Activated T-helper 1 cell treated with anti-CD3 and anti-CD28 coated beads, Interleukin-12 subunit alpha, Interleukin-12 subunit beta, Interleukin-2, Interleukin-4 antibody, amounts not matched to agents 30 ng/mL and 10 ng/mL and 1 ng/mL, durations not matched to agents 14 hours and 24 hours and 36 hours (primary cell): Measurements from ENCODE around the gene FHDC1. TPM values are rescaled to one million over a fixed set of nuclear protein-coding genes. Genes with fewer than 3 reads are reported as not detected.

Experiments used
- DNase-seq: peaks from one replicate; pipeline ENCODE4 v3.0.0; 2021; ENCODE audit warnings: low spot score
- H3K27ac Mint-ChIP-seq: one replicate; pipeline ENCODE4 v1.8.0; 2021; ENCODE audit warnings: mild to moderate bottlenecking, mixed read lengths
- H3K27me3 Mint-ChIP-seq: one replicate; pipeline ENCODE4 v1.8.0; 2022; ENCODE audit warnings: mild to moderate bottlenecking, moderate library complexity, mixed read lengths; ENCODE audit not compliant: insufficient read depth
- H3K36me3 Mint-ChIP-seq: one replicate; pipeline ENCODE4 v1.8.0; 2021; ENCODE audit warnings: low read depth, mixed read lengths
- H3K4me1 Mint-ChIP-seq: one replicate; pipeline ENCODE4 v1.8.0; 2021; ENCODE audit warnings: low read depth, mixed read lengths
- H3K4me3 Mint-ChIP-seq: one replicate; pipeline ENCODE4 v1.8.0; 2021; ENCODE audit warnings: mild to moderate bottlenecking, moderate library complexity, mixed read lengths
- H3K9me3 Mint-ChIP-seq: one replicate; pipeline ENCODE4 v1.8.0; 2021; ENCODE audit warnings: mixed read lengths
- intact Hi-C: fragments of 100-400 bp; cut with micrococcal nuclease; formaldehyde crosslinking; loops from one replicate; pipeline ENCODE4 v1.15.1; 2024
- total RNA-seq: library from RNA; stranded (reverse); gene quantifications from 2 replicates; pipeline ENCODE4 v1.2.3, GENCODE V29; 2022

The FHDC1 gene
- total RNA-seq, 1 donor from 2014 or later = 0.10 TPM

- intact Hi-C loops = no loop called here
- no peak overlapping the region for H3K4me3 Mint-ChIP-seq
These were observed 17.4 kb downstream of the FHDC1 start for GRCh38 chr4:152953514-152953913.

GRCh38 chr4:152954741-152955140 lies 18.6 kb downstream of the FHDC1 start:
- H3K36me3 Mint-ChIP-seq = no peaks in the 10 kb centered on the region
- no peaks in the 10 kb centered on the region for H3K4me1 Mint-ChIP-seq
- H3K27me3 Mint-ChIP-seq = peaks cover 9% of the 10 kb centered on the region
- no peak overlapping the region for H3K4me3 Mint-ChIP-seq
- no peak overlapping the region for H3K27ac Mint-ChIP-seq
- no peak for DNase-seq
- intact Hi-C loops = no loop called here
- no peaks in the 10 kb centered on the region for H3K9me3 Mint-ChIP-seq

More at GRCh38 chr4:152953514-152953913, 17.4 kb downstream of the FHDC1 start:
- Mint-ChIP-seq H3K36me3 (no peaks in the 10 kb centered on the region), H3K27me3 (peaks cover 8% of the 10 kb centered on the region), H3K4me1 (no peaks in the 10 kb centered on the region), H3K9me3 (no peaks in the 10 kb centered on the region), H3K27ac (no peak overlapping the region)
- no peak for DNase-seq

- intact Hi-C loops = no loop called here
- H3K27ac Mint-ChIP-seq = no peak overlapping the region
- no peak overlapping the region for H3K4me3 Mint-ChIP-seq
- DNase-seq = no peak
- H3K36me3 Mint-ChIP-seq = no peaks in the 10 kb centered on the region
- no peaks in the 10 kb centered on the region for H3K9me3 Mint-ChIP-seq
- H3K4me1 Mint-ChIP-seq = no peaks in the 10 kb centered on the region
- peaks cover 7% of the 10 kb centered on the region for H3K27me3 Mint-ChIP-seq
These were observed 20.0 kb downstream of the FHDC1 start for GRCh38 chr4:152956147-152956546.

- Mint-ChIP-seq H3K36me3 (no peaks in the 10 kb centered on the region), H3K27me3 (peaks cover 7% of the 10 kb centered on the region), H3K27ac (no peak overlapping the region), H3K9me3 (no peaks in the 10 kb centered on the region), H3K4me3 (no peak overlapping the region), H3K4me1 (no peaks in the 10 kb centered on the region)
- intact Hi-C loops = no loop called here
- DNase-seq = no peak
These were observed 20.7 kb downstream of the FHDC1 start for GRCh38 chr4:152956650-152957436.

GRCh38 chr4:152957437-152958171 lies 21.5 kb downstream of the FHDC1 start:
- no peaks in the 10 kb centered on the region for H3K9me3 Mint-ChIP-seq
- H3K4me3 Mint-ChIP-seq = no peak overlapping the region
- H3K27me3 Mint-ChIP-seq = peaks cover 6% of the 10 kb centered on the region
- H3K36me3 Mint-ChIP-seq = no peaks in the 10 kb centered on the region
- no peaks in the 10 kb centered on the region for H3K4me1 Mint-ChIP-seq
- intact Hi-C loops = no loop called here
- H3K27ac Mint-ChIP-seq = no peak overlapping the region
- DNase-seq = no peak

- peaks cover 6% of the 10 kb centered on the region for H3K27me3 Mint-ChIP-seq
- no peak overlapping the region for H3K27ac Mint-ChIP-seq
- no peak overlapping the region for H3K4me3 Mint-ChIP-seq
- DNase-seq = no peak
- H3K9me3 Mint-ChIP-seq = no peaks in the 10 kb centered on the region
- H3K36me3 Mint-ChIP-seq = no peaks in the 10 kb centered on the region
- intact Hi-C loops = no loop called here
- H3K4me1 Mint-ChIP-seq = no peaks in the 10 kb centered on the region
These were observed 23.0 kb downstream of the FHDC1 start for GRCh38 chr4:152959080-152959479.

- intact Hi-C loops = no loop called here
- no peak overlapping the region for H3K27ac Mint-ChIP-seq
- no peak overlapping the region for H3K4me3 Mint-ChIP-seq
- no peak for DNase-seq
- H3K9me3 Mint-ChIP-seq = no peaks in the 10 kb centered on the region
- H3K4me1 Mint-ChIP-seq = no peaks in the 10 kb centered on the region
- H3K36me3 Mint-ChIP-seq = no peaks in the 10 kb centered on the region
- H3K27me3 Mint-ChIP-seq = peaks cover 6% of the 10 kb centered on the region
These were observed 24.0 kb downstream of the FHDC1 start for GRCh38 chr4:152960082-152960481.

GRCh38 chr4:152961014-152961772 lies 25.1 kb downstream of the FHDC1 start:
- Mint-ChIP-seq H3K27me3 (peaks cover 6% of the 10 kb centered on the region), H3K4me3 (no peak overlapping the region), H3K4me1 (no peaks in the 10 kb centered on the region), H3K36me3 (no peaks in the 10 kb centered on the region), H3K9me3 (no peaks in the 10 kb centered on the region), H3K27ac (no peak overlapping the region)
- intact Hi-C loops = no loop called here
- no peak for DNase-seq

GRCh38 chr4:152961773-152962115 lies 25.6 kb downstream of the FHDC1 start:
- DNase-seq = no peak
- Mint-ChIP-seq H3K36me3 (no peaks in the 10 kb centered on the region), H3K4me1 (no peaks in the 10 kb centered on the region), H3K4me3 (no peak overlapping the region), H3K27me3 (peaks cover 6% of the 10 kb centered on the region), H3K27ac (no peak overlapping the region), H3K9me3 (no peaks in the 10 kb centered on the region)
- intact Hi-C loops = no loop called here

GRCh38 chr4:152962150-152962549 lies 26.0 kb downstream of the FHDC1 start:
- Mint-ChIP-seq H3K27me3 (peaks cover 6% of the 10 kb centered on the region), H3K4me1 (no peaks in the 10 kb centered on the region), H3K9me3 (no peaks in the 10 kb centered on the region), H3K27ac (no peak overlapping the region), H3K36me3 (no peaks in the 10 kb centered on the region), H3K4me3 (no peak overlapping the region)
- intact Hi-C loops = no loop called here
- no peak for DNase-seq

GRCh38 chr4:152964335-152964734 lies 28.2 kb downstream of the FHDC1 start:
- H3K4me1 Mint-ChIP-seq = no peaks in the 10 kb centered on the region
- H3K36me3 Mint-ChIP-seq = no peaks in the 10 kb centered on the region
- no peak overlapping the region for H3K27ac Mint-ChIP-seq
- intact Hi-C loops = no loop called here
- peaks cover 7% of the 10 kb centered on the region for H3K27me3 Mint-ChIP-seq
- H3K9me3 Mint-ChIP-seq = no peaks in the 10 kb centered on the region
- DNase-seq = no peak
- no peak overlapping the region for H3K4me3 Mint-ChIP-seq

- intact Hi-C loops = no loop called here
- peaks cover 5% of the 10 kb centered on the region for H3K27me3 Mint-ChIP-seq
- no peak overlapping the region for H3K27ac Mint-ChIP-seq
- H3K4me3 Mint-ChIP-seq = no peak overlapping the region
- H3K4me1 Mint-ChIP-seq = no peaks in the 10 kb centered on the region
- DNase-seq = no peak
- no peaks in the 10 kb centered on the region for H3K36me3 Mint-ChIP-seq
- H3K9me3 Mint-ChIP-seq = no peaks in the 10 kb centered on the region
These were observed 29.5 kb downstream of the FHDC1 start for GRCh38 chr4:152965611-152966010.

- no peak overlapping the region for H3K27ac Mint-ChIP-seq
- intact Hi-C loops = no loop called here
- no peak overlapping the region for H3K4me3 Mint-ChIP-seq
- no peaks in the 10 kb centered on the region for H3K36me3 Mint-ChIP-seq
- H3K4me1 Mint-ChIP-seq = no peaks in the 10 kb centered on the region
- peaks cover 5% of the 10 kb centered on the region for H3K27me3 Mint-ChIP-seq
- H3K9me3 Mint-ChIP-seq = no peaks in the 10 kb centered on the region
- DNase-seq = no peak
These were observed 31.8 kb downstream of the FHDC1 start for GRCh38 chr4:152967907-152968306.
